ENCODE data around the gene PPP2R2C. TPM values are rescaled to one million over a fixed set of nuclear protein-coding genes. Genes with fewer than 3 reads are reported as not detected.

Gene PPP2R2C
- total and polyA plus RNA-seq, 2 donors (not counting 1 experiment from before 2014, with no cell fraction given) = 0.10 to 0.17 TPM

GRCh38 chr4:6520051-6520636 is 47.7 kb upstream of the PPP2R2C start:
- no peak overlapping the region for H3K27ac ChIP-seq (ENCODE audit: insufficient read depth, low read length)
- H3K4me2 ChIP-seq (ENCODE audit: extremely low read depth, insufficient read depth, low read length) = no peak overlapping the region
- no peak for DNase-seq (ENCODE audit: low read depth in 2 of 2)
- no peak overlapping the region for H3K4me3 ChIP-seq (replicated peaks in 1 of 4; ENCODE audit: control extremely low read depth in 1 of 4, insufficient read depth in 1 of 4, low read depth in 3 of 4, low read length in 4 of 4)
- H4K20me1 ChIP-seq (ENCODE audit: control insufficient read depth, extremely low read depth, insufficient read depth, low read length) = no peaks in the 10 kb centered on the region
- H3K4me1 ChIP-seq (ENCODE audit: control insufficient read depth, extremely low read depth, insufficient read depth, low read length) = no peaks in the 10 kb centered on the region
- TF ChIP-seq, protein P1, sequence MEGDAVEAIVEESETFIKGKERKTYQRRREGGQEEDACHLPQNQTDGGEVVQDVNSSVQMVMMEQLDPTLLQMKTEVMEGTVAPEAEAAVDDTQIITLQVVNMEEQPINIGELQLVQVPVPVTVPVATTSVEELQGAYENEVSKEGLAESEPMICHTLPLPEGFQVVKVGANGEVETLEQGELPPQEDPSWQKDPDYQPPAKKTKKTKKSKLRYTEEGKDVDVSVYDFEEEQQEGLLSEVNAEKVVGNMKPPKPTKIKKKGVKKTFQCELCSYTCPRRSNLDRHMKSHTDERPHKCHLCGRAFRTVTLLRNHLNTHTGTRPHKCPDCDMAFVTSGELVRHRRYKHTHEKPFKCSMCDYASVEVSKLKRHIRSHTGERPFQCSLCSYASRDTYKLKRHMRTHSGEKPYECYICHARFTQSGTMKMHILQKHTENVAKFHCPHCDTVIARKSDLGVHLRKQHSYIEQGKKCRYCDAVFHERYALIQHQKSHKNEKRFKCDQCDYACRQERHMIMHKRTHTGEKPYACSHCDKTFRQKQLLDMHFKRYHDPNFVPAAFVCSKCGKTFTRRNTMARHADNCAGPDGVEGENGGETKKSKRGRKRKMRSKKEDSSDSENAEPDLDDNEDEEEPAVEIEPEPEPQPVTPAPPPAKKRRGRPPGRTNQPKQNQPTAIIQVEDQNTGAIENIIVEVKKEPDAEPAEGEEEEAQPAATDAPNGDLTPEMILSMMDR (conservative IDR thresholded peaks at IDR 0.05 in 1 of 2, IDR thresholded peaks at IDR 0.05 in 1 of 2; ENCODE audit: low read depth in 1 of 2, low read length in 2 of 2) = no peak
- TF ChIP-seq EZH2 (IDR thresholded peaks at IDR 0.05; ENCODE audit: low read length, missing control alignments) = no peak
- no peaks in the 10 kb centered on the region for H3K79me2 ChIP-seq (ENCODE audit: control insufficient read depth, insufficient read depth, low read length)
- H3K9me3 ChIP-seq (ENCODE audit: control insufficient read depth, insufficient read depth, low read depth, low read length) = no peaks in the 10 kb centered on the region
- H3K36me3 ChIP-seq (ENCODE audit: control insufficient read depth, insufficient read depth, low read length) = no peaks in the 10 kb centered on the region
- no peaks in the 10 kb centered on the region for H3K27me3 ChIP-seq (ENCODE audit: control insufficient read depth, insufficient read depth, low read length)
- no peak overlapping the region for H3K9ac ChIP-seq (ENCODE audit: insufficient read depth, low read length)
- no peak overlapping the region for H2AFZ ChIP-seq (ENCODE audit: low read length)

DNA sequence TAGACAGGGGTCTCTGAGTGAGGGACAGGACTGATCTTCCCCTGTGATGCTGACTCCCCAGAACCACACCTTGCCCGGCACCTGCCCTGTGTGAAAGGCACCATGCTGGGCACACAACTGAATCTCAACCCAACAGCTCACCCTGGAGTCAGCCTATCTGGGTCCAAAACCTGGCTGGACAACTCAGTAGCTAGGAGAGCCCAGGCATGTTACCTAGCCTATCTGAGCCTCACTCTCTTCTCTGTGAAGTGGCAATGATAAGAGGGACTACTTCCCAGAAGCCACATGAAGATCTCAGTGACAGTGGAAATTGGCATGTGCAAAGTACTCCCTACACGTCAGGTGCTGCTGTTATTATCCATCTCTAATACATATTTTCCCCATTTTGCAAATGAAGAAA is 44.8 kb upstream of the PPP2R2C start:
- no peak overlapping the region for H3K27ac ChIP-seq (ENCODE audit: insufficient read depth, low read length)
- H3K9me3 ChIP-seq (ENCODE audit: control insufficient read depth, insufficient read depth, low read depth, low read length) = no peaks in the 10 kb centered on the region
- DNase-seq (ENCODE audit: low read depth in 2 of 2) = no peak
- H3K36me3 ChIP-seq (ENCODE audit: control insufficient read depth, insufficient read depth, low read length) = no peaks in the 10 kb centered on the region
- no peaks in the 10 kb centered on the region for H4K20me1 ChIP-seq (ENCODE audit: control insufficient read depth, extremely low read depth, insufficient read depth, low read length)
- H3K4me3 ChIP-seq (replicated peaks in 1 of 4; ENCODE audit: control extremely low read depth in 1 of 4, insufficient read depth in 1 of 4, low read depth in 3 of 4, low read length in 4 of 4) = no peak overlapping the region
- H3K4me1 ChIP-seq (ENCODE audit: control insufficient read depth, extremely low read depth, insufficient read depth, low read length) = no peaks in the 10 kb centered on the region
- H2AFZ ChIP-seq (ENCODE audit: low read length) = no peak overlapping the region
- H3K9ac ChIP-seq (ENCODE audit: insufficient read depth, low read length) = no peak overlapping the region
- H3K4me2 ChIP-seq (ENCODE audit: extremely low read depth, insufficient read depth, low read length) = no peak overlapping the region
- H3K79me2 ChIP-seq (ENCODE audit: control insufficient read depth, insufficient read depth, low read length) = no peaks in the 10 kb centered on the region
- TF ChIP-seq EZH2 (IDR thresholded peaks at IDR 0.05; ENCODE audit: low read length, missing control alignments) = no peak
- TF ChIP-seq, protein P1 (conservative IDR thresholded peaks at IDR 0.05 in 1 of 2, IDR thresholded peaks at IDR 0.05 in 1 of 2; ENCODE audit: low read depth in 1 of 2, low read length in 2 of 2) = no peak
- no peaks in the 10 kb centered on the region for H3K27me3 ChIP-seq (ENCODE audit: control insufficient read depth, insufficient read depth, low read length)

GRCh38 chr4:6516762-6517161 is 44.3 kb upstream of the PPP2R2C start:
- Histone ChIP-seq H3K4me2 (ENCODE audit: extremely low read depth, insufficient read depth, low read length) (no peak overlapping the region), H3K36me3 (ENCODE audit: control insufficient read depth, insufficient read depth, low read length) (no peaks in the 10 kb centered on the region), H3K4me1 (ENCODE audit: control insufficient read depth, extremely low read depth, insufficient read depth, low read length) (no peaks in the 10 kb centered on the region), H3K27me3 (ENCODE audit: control insufficient read depth, insufficient read depth, low read length) (no peaks in the 10 kb centered on the region), H4K20me1 (ENCODE audit: control insufficient read depth, extremely low read depth, insufficient read depth, low read length) (no peaks in the 10 kb centered on the region), H3K9ac (ENCODE audit: insufficient read depth, low read length) (no peak overlapping the region), H3K4me3 (replicated peaks in 1 of 4; ENCODE audit: control extremely low read depth in 1 of 4, insufficient read depth in 1 of 4, low read depth in 3 of 4, low read length in 4 of 4) (no peak overlapping the region), H3K27ac (ENCODE audit: insufficient read depth, low read length) (no peak overlapping the region), H3K79me2 (ENCODE audit: control insufficient read depth, insufficient read depth, low read length) (no peaks in the 10 kb centered on the region), H2AFZ (ENCODE audit: low read length) (no peak overlapping the region), H3K9me3 (ENCODE audit: control insufficient read depth, insufficient read depth, low read depth, low read length) (no peaks in the 10 kb centered on the region)
- no peak for TF ChIP-seq EZH2 (IDR thresholded peaks at IDR 0.05; ENCODE audit: low read length, missing control alignments)
- TF ChIP-seq, protein P1 (conservative IDR thresholded peaks at IDR 0.05 in 1 of 2, IDR thresholded peaks at IDR 0.05 in 1 of 2; ENCODE audit: low read depth in 1 of 2, low read length in 2 of 2) = no peak
- no peak for DNase-seq (ENCODE audit: low read depth in 2 of 2)
